Caco-2 (cell line): ENCODE results near the gene NOL4L. TPM values are rescaled to one million over a fixed set of nuclear protein-coding genes. Genes with fewer than 3 reads are reported as not detected.
"Not testable (repeated sequence)": the region's sequence is repeated elsewhere in the genome, so short reads cannot be mapped to it uniquely, and the experiment has no call there.

ENCODE experiments used
- BruUV-seq: library from RNA; stranded (reverse); fragments of 400-500 nt; replicated peaks from 2 replicates; lab custom pipeline; 2021; lab: Mats Ljungman, UMichigan
- CTCF ChIA-PET: fragments of 300-600 bp; sonication (Branson Sonifier 250); formaldehyde crosslinking; loops from one replicate; lab custom pipeline; 2022; ENCODE audit warnings: antibody characterized with exemption; lab: Charles Lee
- POLR2A ChIA-PET: fragments of 300-600 bp; sonication (Branson Sonifier 250); formaldehyde crosslinking; loops from one replicate; lab custom pipeline; 2022; ENCODE audit warnings: antibody characterized with exemption; lab: Charles Lee
- DNase-seq, 2 experiments: peaks; one replicate each; pipeline versions ENCODE4 v3.0.0 to v3.0.0-alpha.2; 2020 to 2022
- H3K27me3 ChIP-seq: replicated peaks from 2 replicates; pipeline ENCODE4 v1.6.0; 2011; ENCODE audit warnings: low read length; ENCODE audit not compliant: control insufficient read depth, insufficient read depth
- H3K36me3 ChIP-seq: 2 replicates; pipeline ENCODE4 v1.5.1; 2011; ENCODE audit warnings: low read length; ENCODE audit not compliant: control insufficient read depth, insufficient read depth
- H3K4me1 ChIP-seq: fragments of 250-450 bp; sonication (Bioruptor Pico); 2 replicates; pipeline ENCODE4 v1.5.1; 2020; ENCODE audit warnings: mild to moderate bottlenecking
- H3K4me3 ChIP-seq: 2 replicates; pipeline ENCODE4 v1.5.1; 2011; ENCODE audit warnings: low read depth, mild to moderate bottlenecking, control low read depth, low read length
- H3K9me3 ChIP-seq: fragments of 250-450 bp; sonication (Bioruptor Pico); 2 replicates; pipeline ENCODE4 v1.5.1; 2020; ENCODE audit warnings: mild to moderate bottlenecking, moderate library complexity
- H3K27ac Mint-ChIP-seq: one replicate; pipeline ENCODE4 v1.8.0; 2022; ENCODE audit warnings: mixed read lengths; ENCODE audit not compliant: unreplicated experiment
- H3K27me3 Mint-ChIP-seq: one replicate; pipeline ENCODE4 v1.8.0; 2022; ENCODE audit warnings: mixed read lengths; ENCODE audit not compliant: insufficient read depth, unreplicated experiment
- H3K36me3 Mint-ChIP-seq: one replicate; pipeline ENCODE4 v1.8.0; 2022; ENCODE audit warnings: mild to moderate bottlenecking, mixed read lengths; ENCODE audit not compliant: insufficient read depth, unreplicated experiment
- H3K4me1 Mint-ChIP-seq: one replicate; pipeline ENCODE4 v1.8.0; 2022; ENCODE audit warnings: low read depth, mixed read lengths; ENCODE audit not compliant: unreplicated experiment
- H3K4me3 Mint-ChIP-seq: one replicate; pipeline ENCODE4 v1.8.0; 2022; ENCODE audit warnings: mild to moderate bottlenecking, moderate library complexity, mixed read lengths; ENCODE audit not compliant: unreplicated experiment
- H3K9me3 Mint-ChIP-seq: one replicate; pipeline ENCODE4 v1.8.0; 2022; ENCODE audit warnings: mixed read lengths; ENCODE audit not compliant: unreplicated experiment
- CTCF ChIP-seq, 2 experiments: fragments of 200-600 bp in 1 of 2; IDR thresholded peaks; 1 replicate in 1 of 2; 2 replicates in 1 of 2; pipeline versions ENCODE4 v1.5.1 to v1.8.0; 2011 to 2022; ENCODE audit warnings: antibody characterized with exemption in 1 of 2, control low read depth in 1 of 2, inconsistent platforms in 1 of 2, low read depth in 1 of 2, low read length in 1 of 2, mild to moderate bottlenecking in 1 of 2, moderate library complexity in 1 of 2; ENCODE audit not compliant: insufficient read depth in 1 of 2, severe bottlenecking in 1 of 2, unreplicated experiment in 1 of 2
- intact Hi-C: fragments of 100-400 bp; cut with micrococcal nuclease; formaldehyde crosslinking; loops from one replicate; pipeline ENCODE4 v1.10.0; 2022; ENCODE audit not compliant: unreplicated experiment
- total RNA-seq: library from RNA; stranded (reverse); gene quantifications from 2 replicates; pipeline ENCODE4 v1.2.3, GENCODE V29; 2022

NOL4L gene
- total RNA-seq, 1 experiment from 2014 or later = 80.9 TPM

- BruUV-seq = no TSS peak
- Mint-ChIP-seq H3K9me3 (no peaks in the 10 kb centered on the region), H3K4me1 (no peaks in the 10 kb centered on the region), H3K4me3 (no peak overlapping the region), H3K27me3 (no peaks in the 10 kb centered on the region), H3K36me3 (no peaks in the 10 kb centered on the region), H3K27ac (no peak overlapping the region)
- no peaks in the 10 kb centered on the region for H3K27me3 ChIP-seq
- no peak for TF ChIP-seq CTCF (IDR thresholded peaks at IDR 0.05; ENCODE audit: insufficient read depth in 1 of 2, low read depth in 1 of 2, low read length in 1 of 2, severe bottlenecking in 1 of 2, unreplicated experiment in 1 of 2)
- H3K9me3 ChIP-seq = no peaks in the 10 kb centered on the region
- POLR2A ChIA-PET = no interaction called here
- H3K4me1 ChIP-seq = no peaks in the 10 kb centered on the region
- H3K36me3 ChIP-seq = no peaks in the 10 kb centered on the region
- no peak overlapping the region for H3K4me3 ChIP-seq
- CTCF ChIA-PET = no interaction called here
- intact Hi-C loops = no loop called here
- no peak for DNase-seq
These were observed 10.0 kb upstream of the NOL4L start for GRCh38 chr20:32595143-32595542.

- H3K4me3 ChIP-seq, H3K4me3 Mint-ChIP-seq, DNase-seq, H3K4me1 ChIP-seq, H3K9me3 Mint-ChIP-seq, intact Hi-C loops, POLR2A ChIA-PET, H3K9me3 ChIP-seq, H3K27me3 Mint-ChIP-seq, H3K36me3 ChIP-seq, H3K36me3 Mint-ChIP-seq, BruUV-seq, CTCF ChIA-PET, H3K4me1 Mint-ChIP-seq, H3K27ac Mint-ChIP-seq, H3K27me3 ChIP-seq: not testable (repeated sequence)
These were observed 9.5 kb upstream of the NOL4L start for GRCh38 chr20:32594669-32595068.

- Mint-ChIP-seq H3K4me3 (no peak overlapping the region), H3K27ac (no peak overlapping the region), H3K36me3 (no peaks in the 10 kb centered on the region), H3K4me1 (no peaks in the 10 kb centered on the region), H3K9me3 (no peaks in the 10 kb centered on the region), H3K27me3 (no peaks in the 10 kb centered on the region)
- intact Hi-C loops = no loop called here
- POLR2A ChIA-PET = no interaction called here
- no peaks in the 10 kb centered on the region for H3K4me1 ChIP-seq
- no TSS peak for BruUV-seq
- H3K9me3 ChIP-seq = no peaks in the 10 kb centered on the region
- H3K36me3 ChIP-seq = no peaks in the 10 kb centered on the region
- TF ChIP-seq CTCF (IDR thresholded peaks at IDR 0.05; ENCODE audit: insufficient read depth in 1 of 2, low read depth in 1 of 2, low read length in 1 of 2, severe bottlenecking in 1 of 2, unreplicated experiment in 1 of 2) = no peak
- DNase-seq = no peak
- H3K4me3 ChIP-seq = no peak overlapping the region
- peaks cover 2% of the 10 kb centered on the region; the same call in 1 of the 2 replicates for H3K27me3 ChIP-seq
- CTCF ChIA-PET = no interaction called here
These were observed 9.1 kb upstream of the NOL4L start for GRCh38 chr20:32594204-32594603.

GRCh38 chr20:32592616-32593015 is 7.5 kb upstream of the NOL4L start:
- POLR2A ChIA-PET, H3K9me3 ChIP-seq, H3K4me3 ChIP-seq, BruUV-seq, intact Hi-C loops, H3K4me3 Mint-ChIP-seq, H3K9me3 Mint-ChIP-seq, H3K4me1 Mint-ChIP-seq, DNase-seq, H3K27ac Mint-ChIP-seq, H3K36me3 ChIP-seq, H3K36me3 Mint-ChIP-seq, H3K27me3 ChIP-seq, H3K27me3 Mint-ChIP-seq, H3K4me1 ChIP-seq: not testable (repeated sequence)
- CTCF ChIA-PET = interaction anchor here (0.6 kb wide), 2 partner anchors 38 to 94 kb away, joined by 3 to 4 read pairs; no protein-coding TSS in a partner anchor
